Astrocyte (in vitro differentiated cells and primary cell): Measurements from ENCODE around the gene GHRHR. TPM values are rescaled to one million over a fixed set of nuclear protein-coding genes. Genes with fewer than 3 reads are reported as not detected.

Experiments used
- DNase-seq: peaks from one replicate; pipeline ENCODE4 v3.0.0-alpha.2; 2010; ENCODE audit warnings: low read depth
- FAIRE-seq: peaks from 2 replicates; lab custom pipeline; 2011; peaks lifted over from hg19 to GRCh38; lab: Jason Lieb, UNC
- H2AFZ ChIP-seq: 2 replicates; pipeline ENCODE4 v1.6.0; 2012; ENCODE audit warnings: low read depth, low read length, inconsistent platforms
- H3K27ac ChIP-seq: 2 replicates; pipeline ENCODE4 v1.5.1; 2011; ENCODE audit warnings: low read depth, low read length, inconsistent platforms
- H3K27me3 ChIP-seq: 2 replicates; pipeline ENCODE4 v1.6.0; 2011; ENCODE audit warnings: low read length, inconsistent platforms; ENCODE audit not compliant: insufficient read depth
- H3K36me3 ChIP-seq: 2 replicates; pipeline ENCODE4 v1.5.1; 2011; ENCODE audit warnings: low read length, inconsistent platforms; ENCODE audit not compliant: insufficient read depth
- H3K4me1 ChIP-seq: 2 replicates; pipeline ENCODE4 v1.5.1; 2011; ENCODE audit warnings: low read length, inconsistent platforms; ENCODE audit not compliant: insufficient read depth
- H3K4me2 ChIP-seq: 2 replicates; pipeline ENCODE4 v1.6.0; 2012; ENCODE audit warnings: low read length, inconsistent platforms
- H3K4me3 ChIP-seq: 2 replicates; pipeline ENCODE4 v1.5.1; 2011; ENCODE audit warnings: low read depth, mild to moderate bottlenecking, low read length, inconsistent platforms; ENCODE audit not compliant: insufficient read depth
- H3K79me2 ChIP-seq: 2 replicates; pipeline ENCODE4 v1.6.0; 2012; ENCODE audit warnings: mild to moderate bottlenecking, low read length, inconsistent platforms; ENCODE audit not compliant: insufficient read depth
- H3K9ac ChIP-seq: 2 replicates; pipeline ENCODE4 v1.6.0; 2012; ENCODE audit warnings: mild to moderate bottlenecking, low read length, inconsistent platforms
- H3K9me3 ChIP-seq: 2 replicates; pipeline ENCODE4 v1.5.1; 2012; ENCODE audit warnings: low read depth, mild to moderate bottlenecking, low read length, inconsistent platforms; ENCODE audit not compliant: insufficient read depth
- H4K20me1 ChIP-seq: 2 replicates; pipeline ENCODE4 v1.6.0; 2012; ENCODE audit warnings: low read length, inconsistent platforms; ENCODE audit not compliant: insufficient read depth
- H3K27ac Mint-ChIP-seq: one replicate; pipeline ENCODE4 v1.8.0; 2021; ENCODE audit warnings: mild to moderate bottlenecking, mixed read lengths; ENCODE audit not compliant: unreplicated experiment
- H3K27me3 Mint-ChIP-seq: one replicate; pipeline ENCODE4 v1.8.0; 2021; ENCODE audit warnings: low read depth, mixed read lengths; ENCODE audit not compliant: unreplicated experiment
- H3K36me3 Mint-ChIP-seq: one replicate; pipeline ENCODE4 v1.8.0; 2021; ENCODE audit warnings: low read depth, mixed read lengths; ENCODE audit not compliant: unreplicated experiment
- H3K4me1 Mint-ChIP-seq: one replicate; pipeline ENCODE4 v1.8.0; 2021; ENCODE audit warnings: low read depth, mixed read lengths; ENCODE audit not compliant: unreplicated experiment
- H3K4me3 Mint-ChIP-seq: one replicate; pipeline ENCODE4 v1.8.0; 2021; ENCODE audit warnings: mild to moderate bottlenecking, moderate library complexity, mixed read lengths; ENCODE audit not compliant: unreplicated experiment
- H3K9me3 Mint-ChIP-seq: one replicate; pipeline ENCODE4 v1.8.0; 2021; ENCODE audit warnings: mild to moderate bottlenecking, mixed read lengths; ENCODE audit not compliant: unreplicated experiment
- EZH2 ChIP-seq: IDR thresholded peaks from 2 replicates; pipeline ENCODE4 v1.6.1; 2012; ENCODE audit warnings: mild to moderate bottlenecking, low read length, inconsistent platforms; ENCODE audit not compliant: insufficient read depth
- total RNA-seq: library from RNA; stranded (reverse); gene quantifications from 2 replicates; pipeline ENCODE4 v1.2.1, GENCODE V29; 2021
- TF ChIP-seq, protein P1 (sequence below): IDR thresholded peaks from 2 replicates; pipeline ENCODE4 v1.5.1; 2011; ENCODE audit warnings: low read depth, mild to moderate bottlenecking, inconsistent platforms, low read length, moderate library complexity; ENCODE audit not compliant: insufficient read depth

GHRHR gene
- total RNA-seq, 1 donor from 2014 or later, result not detected

DNA sequence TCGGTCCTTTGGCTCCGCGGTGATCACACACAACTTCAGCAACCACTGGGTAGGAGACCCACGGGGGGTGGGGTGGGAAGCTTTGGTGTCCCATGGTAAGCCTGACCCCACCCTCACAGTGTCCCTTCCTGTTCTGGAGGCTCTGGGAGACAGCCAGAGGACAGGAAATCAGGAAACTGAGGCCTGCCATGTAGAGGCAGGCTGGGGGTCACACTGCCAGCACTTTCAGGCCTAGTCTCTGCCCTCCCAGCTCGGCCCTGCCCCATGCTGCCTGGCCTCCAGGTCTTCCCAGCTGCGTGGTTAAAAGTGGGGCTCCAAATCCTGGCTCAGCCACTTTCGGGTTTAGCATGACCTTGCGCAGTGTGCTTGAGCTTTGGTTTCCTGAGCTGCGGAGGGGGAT, 41.2 kb upstream of the GHRHR start:
- H3K27ac ChIP-seq, result no peak overlapping the region
- peaks cover 6% of the 10 kb centered on the region for H3K27me3 Mint-ChIP-seq

DNA sequence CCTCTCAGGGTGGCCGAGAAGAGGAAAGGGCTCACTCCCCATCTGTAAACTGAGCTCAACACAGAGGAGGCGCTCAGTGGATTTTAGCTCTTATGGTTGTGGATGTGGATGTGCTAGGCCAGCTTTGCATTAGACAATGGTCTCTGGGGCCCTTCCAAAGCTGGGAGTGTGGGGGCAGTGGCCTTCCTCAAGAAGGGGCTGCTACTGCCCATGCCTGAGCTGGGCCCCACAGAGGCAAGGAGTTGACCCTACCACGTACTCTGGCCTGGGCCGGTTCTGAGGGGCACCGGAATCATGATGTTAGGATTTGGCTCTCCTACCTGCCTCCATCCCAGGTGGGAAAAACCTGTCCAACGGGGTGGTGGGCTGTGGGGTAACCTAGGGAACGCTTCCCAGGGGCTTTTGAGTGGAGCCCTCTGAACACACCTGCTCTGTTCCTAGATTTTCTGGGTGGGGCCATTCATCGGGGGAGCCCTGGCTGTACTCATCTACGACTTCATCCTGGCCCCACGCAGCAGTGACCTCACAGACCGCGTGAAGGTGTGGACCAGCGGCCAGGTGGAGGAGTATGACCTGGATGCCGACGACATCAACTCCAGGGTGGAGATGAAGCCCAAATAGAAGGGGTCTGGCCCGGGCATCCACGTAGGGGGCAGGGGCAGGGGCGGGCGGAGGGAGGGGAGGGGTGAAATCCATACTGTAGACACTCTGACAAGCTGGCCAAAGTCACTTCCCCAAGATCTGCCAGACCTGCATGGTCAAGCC, 40.6 kb upstream of the GHRHR start:
- Histone ChIP-seq H3K4me1 (peaks cover 20% of the 10 kb centered on the region), H3K4me2 (no peak overlapping the region), H4K20me1 (no peaks in the 10 kb centered on the region), H3K4me3 (no peak overlapping the region), H3K27me3 (no peaks in the 10 kb centered on the region), H3K9ac (no peak overlapping the region), H3K79me2 (no peaks in the 10 kb centered on the region), H3K27ac (no peak overlapping the region), H3K9me3 (peaks cover 8% of the 10 kb centered on the region), H3K36me3 (no peaks in the 10 kb centered on the region), H2AFZ (no peak overlapping the region)
- Mint-ChIP-seq H3K4me3 (no peak overlapping the region), H3K27me3 (peaks cover 6% of the 10 kb centered on the region), H3K9me3 (peaks cover 2% of the 10 kb centered on the region), H3K27ac (no peak overlapping the region), H3K36me3 (peaks cover 11% of the 10 kb centered on the region), H3K4me1 (peaks cover 19% of the 10 kb centered on the region)
- no peak for FAIRE-seq
- DNase-seq, result no peak
- TF ChIP-seq, protein P1, sequence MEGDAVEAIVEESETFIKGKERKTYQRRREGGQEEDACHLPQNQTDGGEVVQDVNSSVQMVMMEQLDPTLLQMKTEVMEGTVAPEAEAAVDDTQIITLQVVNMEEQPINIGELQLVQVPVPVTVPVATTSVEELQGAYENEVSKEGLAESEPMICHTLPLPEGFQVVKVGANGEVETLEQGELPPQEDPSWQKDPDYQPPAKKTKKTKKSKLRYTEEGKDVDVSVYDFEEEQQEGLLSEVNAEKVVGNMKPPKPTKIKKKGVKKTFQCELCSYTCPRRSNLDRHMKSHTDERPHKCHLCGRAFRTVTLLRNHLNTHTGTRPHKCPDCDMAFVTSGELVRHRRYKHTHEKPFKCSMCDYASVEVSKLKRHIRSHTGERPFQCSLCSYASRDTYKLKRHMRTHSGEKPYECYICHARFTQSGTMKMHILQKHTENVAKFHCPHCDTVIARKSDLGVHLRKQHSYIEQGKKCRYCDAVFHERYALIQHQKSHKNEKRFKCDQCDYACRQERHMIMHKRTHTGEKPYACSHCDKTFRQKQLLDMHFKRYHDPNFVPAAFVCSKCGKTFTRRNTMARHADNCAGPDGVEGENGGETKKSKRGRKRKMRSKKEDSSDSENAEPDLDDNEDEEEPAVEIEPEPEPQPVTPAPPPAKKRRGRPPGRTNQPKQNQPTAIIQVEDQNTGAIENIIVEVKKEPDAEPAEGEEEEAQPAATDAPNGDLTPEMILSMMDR, result no peak

More for the DNA sequence above, 41.2 kb upstream of the GHRHR start:
- no peaks in the 10 kb centered on the region for H3K27me3 ChIP-seq
- Mint-ChIP-seq H3K9me3 (no peaks in the 10 kb centered on the region), H3K27ac (no peak overlapping the region), H3K36me3 (peaks cover 7% of the 10 kb centered on the region), H3K4me1 (peaks cover 19% of the 10 kb centered on the region), H3K4me3 (no peak overlapping the region)
- no peaks in the 10 kb centered on the region for H3K79me2 ChIP-seq
- no peak overlapping the region for H3K4me2 ChIP-seq
- TF ChIP-seq, protein P1, result no peak
- TF ChIP-seq EZH2, result no peak
- DNase-seq (no peak), FAIRE-seq (no peak)
- no peak overlapping the region for H3K9ac ChIP-seq
- no peaks in the 10 kb centered on the region for H4K20me1 ChIP-seq
- peaks cover 8% of the 10 kb centered on the region for H3K9me3 ChIP-seq
- H3K4me3 ChIP-seq, result no peak overlapping the region
- H2AFZ ChIP-seq, result no peak overlapping the region
- H3K4me1 ChIP-seq, result peaks cover 20% of the 10 kb centered on the region
- no peaks in the 10 kb centered on the region for H3K36me3 ChIP-seq

DNA sequence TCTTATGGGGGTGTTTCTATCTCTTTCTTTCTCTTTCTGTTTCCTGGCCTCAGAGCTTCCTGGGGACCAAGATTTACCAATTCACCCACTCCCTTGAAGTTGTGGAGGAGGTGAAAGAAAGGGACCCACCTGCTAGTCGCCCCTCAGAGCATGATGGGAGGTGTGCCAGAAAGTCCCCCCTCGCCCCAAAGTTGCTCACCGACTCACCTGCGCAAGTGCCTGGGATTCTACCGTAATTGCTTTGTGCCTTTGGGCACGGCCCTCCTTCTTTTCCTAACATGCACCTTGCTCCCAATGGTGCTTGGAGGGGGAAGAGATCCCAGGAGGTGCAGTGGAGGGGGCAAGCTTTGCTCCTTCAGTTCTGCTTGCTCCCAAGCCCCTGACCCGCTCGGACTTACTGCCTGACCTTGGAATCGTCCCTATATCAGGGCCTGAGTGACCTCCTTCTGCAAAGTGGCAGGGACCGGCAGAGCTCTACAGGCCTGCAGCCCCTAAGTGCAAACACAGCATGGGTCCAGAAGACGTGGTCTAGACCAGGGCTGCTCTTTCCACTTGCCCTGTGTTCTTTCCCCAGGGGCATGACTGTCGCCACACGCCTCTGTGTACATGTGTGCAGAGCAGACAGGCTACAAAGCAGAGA, 39.9 kb upstream of the GHRHR start:
- peaks cover 19% of the 10 kb centered on the region for H3K4me1 Mint-ChIP-seq
- no peak for FAIRE-seq
- peaks cover 20% of the 10 kb centered on the region for H3K4me1 ChIP-seq
- no peak overlapping the region for H3K4me2 ChIP-seq
- H3K36me3 ChIP-seq, result no peaks in the 10 kb centered on the region
- TF ChIP-seq EZH2, result no peak
- TF ChIP-seq, protein P1, result no peak
- H3K27ac ChIP-seq, result no peak overlapping the region
- peaks cover 2% of the 10 kb centered on the region for H3K9me3 Mint-ChIP-seq
- no peak overlapping the region for H3K4me3 ChIP-seq
- H3K4me3 Mint-ChIP-seq, result no peak overlapping the region
- DNase-seq, result no peak
- no peaks in the 10 kb centered on the region for H4K20me1 ChIP-seq
- H3K79me2 ChIP-seq, result no peaks in the 10 kb centered on the region
- peaks cover 6% of the 10 kb centered on the region for H3K27me3 Mint-ChIP-seq
- H3K27ac Mint-ChIP-seq, result no peak overlapping the region
- H3K36me3 Mint-ChIP-seq, result peaks cover 11% of the 10 kb centered on the region
- H2AFZ ChIP-seq, result no peak overlapping the region
- H3K9me3 ChIP-seq, result peaks cover 8% of the 10 kb centered on the region
- H3K9ac ChIP-seq, result no peak overlapping the region
- no peaks in the 10 kb centered on the region for H3K27me3 ChIP-seq
